Hypothalamus (tissue), 51 donors: Measurements from ENCODE around the gene PRKCA.
"Not testable (repeated sequence)": the region's sequence is repeated elsewhere in the genome, so short reads cannot be mapped to it uniquely, and the experiment has no call there.

Experiments
- DNase-seq, 51 donors: peaks; one replicate each; lab custom pipeline; 2025; lab: John Stamatoyannopoulos, UW

The PRKCA gene

GRCh38 chr17:66378296-66378695 lies 75.9 kb downstream of the PRKCA start:
- DNase-seq = no peak

DNA sequence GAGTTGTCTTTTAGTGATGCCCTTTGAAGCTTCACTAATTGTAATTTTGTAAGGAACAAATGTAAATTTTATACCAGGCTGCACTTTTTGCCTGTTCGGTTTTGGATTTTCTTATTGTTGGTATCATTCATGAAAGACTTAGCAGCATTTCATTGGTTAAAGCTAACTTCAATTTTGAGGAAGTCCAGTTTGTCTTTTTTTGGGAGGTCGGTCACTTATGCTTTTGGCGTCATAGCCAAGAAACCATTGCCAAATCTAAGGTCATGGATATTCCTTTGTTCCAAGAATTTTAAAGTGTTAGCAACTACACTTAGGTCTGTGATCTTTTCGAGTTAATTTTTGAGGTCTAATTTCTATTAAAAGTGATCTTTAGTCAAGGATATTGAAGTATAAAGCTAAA lies 77.1 kb downstream of the PRKCA start:
- no peak for DNase-seq

DNA sequence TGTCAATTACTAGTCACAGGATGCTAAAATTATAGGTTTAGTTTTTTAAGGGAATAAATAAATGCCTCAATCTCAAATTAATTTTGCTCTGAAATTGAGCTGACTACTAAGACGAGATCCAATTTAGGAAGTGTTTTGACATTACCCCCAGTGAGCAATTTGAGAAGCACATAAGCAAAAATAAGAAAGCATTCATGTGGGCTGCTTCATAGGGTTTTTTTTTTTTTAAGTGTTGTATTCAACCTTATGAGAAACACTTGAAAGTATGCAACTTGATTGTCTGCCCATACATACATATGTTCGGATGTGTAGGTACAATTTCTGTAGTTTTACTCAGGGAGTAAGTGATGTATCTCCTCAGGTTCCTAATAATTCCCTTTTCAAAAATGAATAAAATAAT lies 77.6 kb downstream of the PRKCA start:
- DNase-seq = no peak

- no peak for DNase-seq
Observed at GRCh38 chr17:66381701-66382362, 79.4 kb downstream of the PRKCA start.

DNA sequence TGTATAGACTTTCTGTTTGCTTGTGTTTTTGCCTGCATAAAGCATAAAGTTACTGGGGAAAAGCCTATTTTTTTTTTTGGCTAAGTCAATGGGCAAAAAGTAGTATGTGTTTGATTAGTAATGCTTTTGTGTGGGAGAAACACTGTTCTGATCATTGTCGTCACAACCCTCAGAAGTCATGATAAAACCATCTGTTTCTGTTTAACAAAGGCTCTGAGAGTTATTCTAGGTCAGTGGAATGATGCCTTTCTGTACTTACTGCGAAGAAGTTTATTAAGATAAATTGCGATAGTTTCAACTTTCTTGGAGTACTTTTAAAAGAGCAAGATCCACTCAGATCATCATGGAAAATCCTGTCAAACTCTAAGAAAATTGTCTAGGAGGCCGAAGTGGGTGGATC lies 80.9 kb downstream of the PRKCA start:
- no peak for DNase-seq

DNA sequence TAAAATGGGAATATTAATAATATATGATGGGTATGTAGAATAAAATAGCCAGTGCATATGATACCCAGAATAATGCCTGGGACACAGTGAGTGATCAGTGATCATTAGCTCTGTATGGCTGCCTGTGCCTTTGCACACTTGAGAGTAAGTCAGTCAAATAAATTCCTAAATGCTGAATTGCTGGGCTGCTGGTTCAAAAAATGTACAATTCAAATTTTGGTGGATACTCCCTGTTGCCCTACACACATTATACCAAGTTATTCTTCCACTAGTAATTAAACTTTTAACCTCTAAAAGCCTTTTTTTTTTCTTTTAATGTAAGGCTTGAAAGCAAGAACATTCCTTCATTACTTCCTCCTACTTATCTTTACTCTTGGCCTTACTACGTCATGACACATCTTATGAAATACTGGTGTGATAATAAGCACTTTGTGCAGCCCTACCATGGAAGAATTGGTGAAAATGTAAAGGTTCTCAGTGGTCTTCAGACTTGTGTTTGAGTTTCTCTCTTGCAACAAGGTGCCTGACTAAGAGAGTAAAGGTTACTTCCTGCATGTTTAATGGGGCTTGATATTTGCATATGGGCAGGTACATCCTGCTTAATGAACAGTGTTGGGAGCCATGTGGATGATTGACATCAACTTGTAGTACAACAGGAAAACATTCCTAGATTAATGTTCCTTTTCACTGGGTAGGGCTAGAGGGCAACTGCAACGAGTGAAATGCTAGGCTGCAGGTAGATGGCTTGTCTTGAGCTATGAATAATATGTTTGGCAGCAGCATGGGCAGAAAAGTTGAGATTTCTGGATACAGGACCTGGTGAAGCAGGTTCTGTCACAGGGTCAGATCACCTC lies 84.3 kb downstream of the PRKCA start:
- no peak for DNase-seq

GRCh38 chr17:66387392-66387981 lies 85.1 kb downstream of the PRKCA start:
- peak in 1 of 51 donors; percentile 6 for DNase-seq

- DNase-seq = no peak
Observed at GRCh38 chr17:66392783-66393437, 90.5 kb downstream of the PRKCA start.

DNA sequence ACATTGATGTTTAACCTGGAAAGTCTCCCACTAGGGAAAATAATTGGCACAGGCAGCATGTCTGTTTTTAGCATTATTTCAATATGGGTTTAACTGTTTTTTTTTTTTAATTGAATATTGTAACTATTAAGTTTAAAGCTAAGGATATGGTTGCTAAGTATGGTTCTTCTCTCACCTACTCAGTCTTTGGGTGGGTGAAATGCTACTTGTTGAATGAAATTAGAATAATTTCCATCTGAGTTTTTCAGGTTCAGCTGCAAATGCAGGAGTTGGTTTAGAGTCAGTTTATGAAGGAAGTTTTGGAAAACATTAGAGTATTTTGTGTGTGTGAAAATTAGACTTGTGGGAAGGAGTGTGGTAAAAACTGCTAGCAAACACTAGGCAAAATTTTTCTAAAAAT lies 93.5 kb downstream of the PRKCA start:
- no peak for DNase-seq

DNA sequence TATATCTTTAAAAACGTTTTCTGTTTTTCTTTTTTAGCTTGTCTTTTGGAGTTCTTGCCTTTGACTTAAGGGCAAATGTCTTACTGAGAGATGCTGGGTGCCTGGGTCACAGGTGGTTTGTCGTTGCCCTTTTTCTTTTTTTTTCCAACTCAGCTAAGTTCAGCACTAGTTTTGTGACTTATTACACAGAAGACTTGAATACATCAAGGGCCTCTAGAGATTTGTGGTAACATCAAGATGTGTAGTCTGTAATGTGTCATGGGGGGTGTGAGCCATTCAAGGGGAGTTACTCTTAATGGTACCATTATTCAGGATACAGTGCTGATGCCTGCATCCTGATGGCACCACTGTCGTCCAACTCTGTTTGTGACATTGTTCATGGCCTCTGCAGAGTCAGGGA lies 95.1 kb downstream of the PRKCA start:
- DNase-seq = no peak

DNA sequence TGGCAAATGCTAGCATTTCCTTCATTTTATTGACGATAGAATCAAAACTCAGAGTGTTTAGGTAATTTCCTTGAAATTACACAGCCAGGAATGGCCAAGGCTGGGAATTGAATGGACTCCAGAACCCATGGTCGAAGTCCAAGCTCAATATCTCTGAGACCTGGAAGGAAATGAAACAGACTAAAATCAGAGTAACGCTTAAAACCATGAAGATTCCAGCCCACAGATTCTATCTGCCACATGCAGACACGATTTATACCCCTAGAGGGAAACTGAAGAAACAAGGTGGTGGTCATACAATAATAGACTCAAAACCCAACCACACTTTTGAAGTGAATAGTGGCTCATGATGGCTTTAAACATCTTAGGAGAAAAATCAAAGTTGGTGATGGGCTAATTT lies 95.6 kb downstream of the PRKCA start:
- no peak for DNase-seq

DNA sequence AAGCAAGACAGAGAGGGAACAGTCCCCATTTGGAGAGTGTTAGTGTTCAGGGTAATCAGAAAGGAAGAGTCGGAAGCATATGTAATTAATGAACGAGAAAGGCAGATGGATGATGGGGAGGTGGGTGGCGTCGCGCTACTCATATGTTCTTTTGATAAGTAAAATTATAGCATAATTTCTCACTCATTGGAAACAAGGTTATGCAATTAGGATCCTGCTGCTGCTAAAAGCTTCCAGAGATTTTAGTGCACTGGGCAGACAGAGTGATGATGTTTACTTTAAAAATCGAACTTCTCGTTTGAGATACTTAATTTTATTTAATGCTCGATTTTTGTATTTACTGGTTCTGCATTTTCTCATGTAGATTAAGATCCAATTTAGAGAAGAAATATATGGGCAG lies 96.2 kb downstream of the PRKCA start:
- peak in 1 of 51 donors; percentile 17 for DNase-seq

DNA sequence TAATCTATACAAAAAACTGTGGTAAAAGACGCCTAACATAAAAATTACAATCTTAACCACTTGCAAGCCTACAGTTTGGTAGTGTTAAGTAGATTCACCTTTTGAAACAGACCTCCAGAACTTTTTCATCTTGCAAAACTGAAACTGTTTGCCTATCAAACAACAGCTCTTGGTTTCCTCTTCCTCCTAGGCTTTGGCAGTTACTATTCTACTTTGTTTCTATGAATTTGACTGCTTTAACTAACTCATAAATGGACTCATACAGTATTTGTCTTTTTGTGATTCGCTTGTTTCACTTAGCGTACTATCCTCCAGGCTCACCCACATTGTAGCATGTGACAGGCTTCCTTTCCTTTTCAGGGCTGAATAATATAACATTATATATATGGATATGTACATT lies 97.0 kb downstream of the PRKCA start:
- no peak for DNase-seq

GRCh38 chr17:66400041-66400688 lies 97.8 kb downstream of the PRKCA start:
- not testable (repeated sequence) for DNase-seq

DNA sequence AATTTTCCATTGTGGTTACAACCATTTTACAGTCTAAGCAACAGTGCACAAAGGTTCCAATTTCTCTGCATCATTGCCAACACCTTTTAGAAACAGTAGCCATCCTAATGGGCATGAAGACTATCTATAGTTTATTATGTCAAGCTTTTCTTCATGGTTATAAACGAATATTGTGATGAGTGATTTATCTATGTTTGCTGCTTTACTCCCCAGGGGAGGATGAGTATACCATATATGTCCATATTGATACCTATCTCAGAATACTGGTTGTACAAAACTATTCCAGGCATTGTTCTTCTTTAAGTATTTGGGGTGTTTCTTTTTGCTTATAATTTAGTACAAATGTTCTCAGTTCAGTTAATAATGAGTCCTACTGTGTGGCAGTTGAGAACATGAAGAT lies 98.3 kb downstream of the PRKCA start:
- DNase-seq = no peak

- no peak for DNase-seq
Observed at GRCh38 chr17:66401364-66401763, 99.0 kb downstream of the PRKCA start.

DNA sequence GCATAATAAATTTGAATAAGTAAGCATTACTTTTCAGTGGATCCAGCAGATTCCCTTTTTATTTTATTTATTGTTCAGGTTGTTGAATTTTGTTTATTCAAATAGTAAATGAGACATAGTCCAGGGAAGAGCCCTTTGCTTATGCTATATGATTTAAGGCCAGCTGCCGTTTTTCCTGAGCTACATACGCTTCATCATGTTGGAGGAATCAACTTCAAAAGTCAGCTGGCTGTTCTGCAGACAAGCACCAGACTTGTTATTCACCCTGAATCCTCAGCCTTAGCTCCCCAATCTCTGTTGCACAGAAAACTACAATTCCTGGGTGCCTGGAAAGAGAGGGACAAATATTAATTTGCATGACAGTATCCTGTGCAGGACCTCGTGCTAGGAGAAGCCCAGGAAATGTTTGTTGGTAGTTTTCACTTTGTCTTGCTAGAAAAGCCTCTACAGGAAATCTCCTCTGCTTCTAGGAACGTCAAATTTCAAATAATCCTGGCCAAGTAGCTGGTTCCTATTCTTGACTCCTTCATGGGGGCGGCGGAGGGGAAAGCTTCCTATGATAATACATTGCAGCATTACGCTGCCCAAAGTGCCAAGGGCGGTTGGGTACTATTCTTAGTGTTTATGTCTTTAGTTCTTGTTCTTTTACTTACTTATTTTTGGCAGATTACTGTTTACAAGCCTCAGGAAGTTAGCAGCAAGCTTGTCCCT lies 101.6 kb downstream of the PRKCA start:
- DNase-seq = peak in 1 of 51 donors; percentile 9

GRCh38 chr17:66405836-66406677 lies 103.6 kb downstream of the PRKCA start:
- DNase-seq = no peak
